Activated naive CD4-positive, alpha-beta T cell treated with anti-CD3 and anti-CD28 coated beads, Interleukin-2, amount 50 U/mL, for 72 hours (primary cell): ENCODE results near the gene TMEM138. TPM values are rescaled to one million over a fixed set of nuclear protein-coding genes. Genes with fewer than 3 reads are reported as not detected.

Source experiments
- ATAC-seq, 2 donors: fragments of 150-1000 bp; cut with Tn5 transposase; 2 replicates each; pipeline ENCODE4 v1.10.0; 2021; ENCODE audit warnings: mild to moderate bottlenecking in 2 of 2, moderate library complexity in 2 of 2
- DNase-seq, 2 donors: peaks; one replicate each; pipeline ENCODE4 v3.0.0; 2021 to 2022; ENCODE audit warnings: low spot score in 2 of 2
- H3K27ac Mint-ChIP-seq, 2 donors: one replicate each; pipeline ENCODE4 v1.8.0; 2022; ENCODE audit warnings: mild to moderate bottlenecking in 2 of 2, mixed read lengths in 2 of 2
- H3K36me3 Mint-ChIP-seq, 2 donors: one replicate each; pipeline ENCODE4 v1.8.0; 2022; ENCODE audit warnings: mixed read lengths in 2 of 2
- H3K9me3 Mint-ChIP-seq, 2 donors: one replicate each; pipeline ENCODE4 v1.8.0; 2022; ENCODE audit warnings: mixed read lengths in 2 of 2
- total RNA-seq, 2 donors: library from RNA; stranded (reverse); gene quantifications; one replicate each; pipeline ENCODE4 v1.2.3, GENCODE V29; 2022

TMEM138 gene
- total RNA-seq, 2 donors from 2014 or later = 32.4 to 44.2 TPM

GRCh38 chr11:61337706-61338470 lies 24.3 kb upstream of the TMEM138 start:
- H3K9me3 Mint-ChIP-seq = no peaks in the 10 kb centered on the region
- ATAC-seq = no peak
- H3K27ac Mint-ChIP-seq = peak overlapping the region in 1 of 2 donors; percentile 33
- peaks cover 7 to 8% of the 10 kb centered on the region in 2 donors for H3K36me3 Mint-ChIP-seq
- no peak for DNase-seq

- Mint-ChIP-seq H3K9me3 (no peaks in the 10 kb centered on the region), H3K36me3 (peaks cover 0 to 5% of the 10 kb centered on the region in 2 donors), H3K27ac (no peak overlapping the region)
- DNase-seq = no peak
- no peak for ATAC-seq
These were observed 23.2 kb upstream of the TMEM138 start for GRCh38 chr11:61338783-61339489.

GRCh38 chr11:61339490-61339878 lies 22.7 kb upstream of the TMEM138 start:
- no peak for ATAC-seq
- DNase-seq = no peak
- H3K9me3 Mint-ChIP-seq = no peaks in the 10 kb centered on the region
- peaks cover 0 to 5% of the 10 kb centered on the region in 2 donors for H3K36me3 Mint-ChIP-seq
- H3K27ac Mint-ChIP-seq = no peak overlapping the region

- peak overlapping the region in 1 of 2 donors; percentile 45 for H3K27ac Mint-ChIP-seq
- ATAC-seq (no peak), DNase-seq (no peak)
- H3K36me3 Mint-ChIP-seq = peaks cover 0 to 5% of the 10 kb centered on the region in 2 donors
- H3K9me3 Mint-ChIP-seq = no peaks in the 10 kb centered on the region
These were observed 21.2 kb upstream of the TMEM138 start for GRCh38 chr11:61340979-61341378.

GRCh38 chr11:61341706-61342105 lies 20.5 kb upstream of the TMEM138 start:
- Mint-ChIP-seq H3K9me3 (no peaks in the 10 kb centered on the region), H3K27ac (peak overlapping the region in 1 of 2 donors; percentile 92), H3K36me3 (peaks cover 0 to 5% of the 10 kb centered on the region in 2 donors)
- ATAC-seq (no peak), DNase-seq (no peak)

GRCh38 chr11:61342207-61342803 lies 19.9 kb upstream of the TMEM138 start:
- no peaks in the 10 kb centered on the region for H3K9me3 Mint-ChIP-seq
- peaks cover 0 to 5% of the 10 kb centered on the region in 2 donors for H3K36me3 Mint-ChIP-seq
- no peak for ATAC-seq
- peak overlapping the region in 1 of 2 donors; percentile 92 for H3K27ac Mint-ChIP-seq
- DNase-seq = no peak

- H3K36me3 Mint-ChIP-seq = no peaks in the 10 kb centered on the region
- no peaks in the 10 kb centered on the region for H3K9me3 Mint-ChIP-seq
- ATAC-seq (no peak), DNase-seq (no peak)
- H3K27ac Mint-ChIP-seq = no peak overlapping the region
These were observed 18.1 kb upstream of the TMEM138 start for GRCh38 chr11:61343792-61344745.

- H3K9me3 Mint-ChIP-seq = no peaks in the 10 kb centered on the region
- H3K36me3 Mint-ChIP-seq = peaks cover 0 to 5% of the 10 kb centered on the region in 2 donors
- DNase-seq (no peak), ATAC-seq (no peak)
- H3K27ac Mint-ChIP-seq = peak overlapping the region in 1 of 2 donors; percentile 41
These were observed 17.0 kb upstream of the TMEM138 start for GRCh38 chr11:61345170-61345610.

GRCh38 chr11:61345954-61346843 lies 16.0 kb upstream of the TMEM138 start:
- Mint-ChIP-seq H3K27ac (peak overlapping the region in 1 of 2 donors; percentile 41), H3K9me3 (no peaks in the 10 kb centered on the region), H3K36me3 (peaks cover 0 to 5% of the 10 kb centered on the region in 2 donors)
- DNase-seq = no peak
- ATAC-seq = no peak

- DNase-seq = no peak
- Mint-ChIP-seq H3K27ac (peak overlapping the region in 1 of 2 donors; percentile 9), H3K9me3 (no peaks in the 10 kb centered on the region), H3K36me3 (peaks cover 0 to 5% of the 10 kb centered on the region in 2 donors)
- peak in 1 of 2 donors; percentile 16 for ATAC-seq
These were observed 14.2 kb upstream of the TMEM138 start for GRCh38 chr11:61347916-61348461.

GRCh38 chr11:61349189-61349751 lies 12.9 kb upstream of the TMEM138 start:
- peak overlapping the region in 1 of 2 donors; percentile 72 for H3K27ac Mint-ChIP-seq
- no peak for ATAC-seq
- H3K9me3 Mint-ChIP-seq = no peaks in the 10 kb centered on the region
- H3K36me3 Mint-ChIP-seq = peaks cover 0 to 5% of the 10 kb centered on the region in 2 donors
- DNase-seq = no peak

- ATAC-seq (no peak), DNase-seq (no peak)
- peak overlapping the region in 1 of 2 donors; percentile 72 for H3K27ac Mint-ChIP-seq
- no peaks in the 10 kb centered on the region for H3K9me3 Mint-ChIP-seq
- peaks cover 0 to 5% of the 10 kb centered on the region in 2 donors for H3K36me3 Mint-ChIP-seq
These were observed 12.3 kb upstream of the TMEM138 start for GRCh38 chr11:61349916-61350315.

GRCh38 chr11:61350336-61350735 lies 11.8 kb upstream of the TMEM138 start:
- no peak for DNase-seq
- H3K36me3 Mint-ChIP-seq = peaks cover 0 to 5% of the 10 kb centered on the region in 2 donors
- peak overlapping the region in 1 of 2 donors; percentile 72 for H3K27ac Mint-ChIP-seq
- no peak for ATAC-seq
- H3K9me3 Mint-ChIP-seq = no peaks in the 10 kb centered on the region

GRCh38 chr11:61350803-61351202 lies 11.4 kb upstream of the TMEM138 start:
- no peak overlapping the region for H3K27ac Mint-ChIP-seq
- H3K9me3 Mint-ChIP-seq = no peaks in the 10 kb centered on the region
- no peak for DNase-seq
- ATAC-seq = no peak
- peaks cover 0 to 5% of the 10 kb centered on the region in 2 donors for H3K36me3 Mint-ChIP-seq

GRCh38 chr11:61352038-61352437 lies 10.1 kb upstream of the TMEM138 start:
- Mint-ChIP-seq H3K36me3 (peaks cover 0 to 5% of the 10 kb centered on the region in 2 donors), H3K27ac (no peak overlapping the region), H3K9me3 (no peaks in the 10 kb centered on the region)
- no peak for DNase-seq
- ATAC-seq = no peak
